Activated CD8-positive, alpha-beta memory T cell treated with anti-CD3 and anti-CD28 coated beads for 36 hours (primary cell): ENCODE data around the gene COMT. TPM values are rescaled to one million over a fixed set of nuclear protein-coding genes. Genes with fewer than 3 reads are reported as not detected.

Source experiments
- CTCF ChIA-PET: fragments of 350-600 bp; sonication (Branson Sonifier 250); formaldehyde crosslinking; loops from one replicate; lab custom pipeline; 2021; ENCODE audit warnings: antibody characterized with exemption; lab: Charles Lee
- POLR2A ChIA-PET: fragments of 350-600 bp; sonication (Branson Sonifier 250); formaldehyde crosslinking; loops from one replicate; lab custom pipeline; 2021; ENCODE audit warnings: antibody characterized with exemption; lab: Charles Lee
- total RNA-seq, 2 experiments: library from RNA; stranded (reverse); gene quantifications; one replicate each; pipeline ENCODE4 v1.2.3, GENCODE V29; 2021

COMT gene
- total RNA-seq, 2 experiments from 2014 or later = 92.1 to 96.2 TPM

DNA sequence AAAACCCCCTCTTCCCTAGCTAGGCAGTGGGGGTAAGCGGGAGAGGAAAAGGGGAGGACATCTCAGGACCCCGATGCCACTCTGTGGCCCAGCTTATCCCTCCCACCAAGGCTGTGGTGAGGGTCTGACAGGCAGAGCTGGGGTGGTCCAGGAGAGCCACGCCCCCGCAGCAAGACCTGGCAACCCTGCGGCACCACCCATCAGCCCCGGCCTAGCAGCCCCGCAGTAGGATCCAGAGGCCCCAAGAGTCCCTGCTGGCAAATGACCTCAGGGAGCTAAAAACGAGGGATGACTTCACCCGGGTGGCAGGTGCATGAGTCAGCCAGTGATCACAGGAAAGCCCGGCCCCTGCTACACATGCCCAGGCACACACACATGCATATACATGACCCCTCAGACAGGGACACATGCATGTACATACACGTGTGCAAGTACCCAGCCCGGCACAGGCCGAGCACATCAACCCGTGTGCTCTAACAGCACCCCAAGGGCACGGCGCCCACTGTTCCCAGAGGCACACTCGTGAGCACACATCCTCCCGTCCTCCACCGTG is 42.7 kb downstream of the COMT start:
- ChIA-PET CTCF (interaction anchor here (1.0 to 1.4 kb wide), 2 partner anchors 10 to 14 kb away, joined by 3 to 8 read pairs; no protein-coding TSS in a partner anchor), POLR2A (no interaction called here)

DNA sequence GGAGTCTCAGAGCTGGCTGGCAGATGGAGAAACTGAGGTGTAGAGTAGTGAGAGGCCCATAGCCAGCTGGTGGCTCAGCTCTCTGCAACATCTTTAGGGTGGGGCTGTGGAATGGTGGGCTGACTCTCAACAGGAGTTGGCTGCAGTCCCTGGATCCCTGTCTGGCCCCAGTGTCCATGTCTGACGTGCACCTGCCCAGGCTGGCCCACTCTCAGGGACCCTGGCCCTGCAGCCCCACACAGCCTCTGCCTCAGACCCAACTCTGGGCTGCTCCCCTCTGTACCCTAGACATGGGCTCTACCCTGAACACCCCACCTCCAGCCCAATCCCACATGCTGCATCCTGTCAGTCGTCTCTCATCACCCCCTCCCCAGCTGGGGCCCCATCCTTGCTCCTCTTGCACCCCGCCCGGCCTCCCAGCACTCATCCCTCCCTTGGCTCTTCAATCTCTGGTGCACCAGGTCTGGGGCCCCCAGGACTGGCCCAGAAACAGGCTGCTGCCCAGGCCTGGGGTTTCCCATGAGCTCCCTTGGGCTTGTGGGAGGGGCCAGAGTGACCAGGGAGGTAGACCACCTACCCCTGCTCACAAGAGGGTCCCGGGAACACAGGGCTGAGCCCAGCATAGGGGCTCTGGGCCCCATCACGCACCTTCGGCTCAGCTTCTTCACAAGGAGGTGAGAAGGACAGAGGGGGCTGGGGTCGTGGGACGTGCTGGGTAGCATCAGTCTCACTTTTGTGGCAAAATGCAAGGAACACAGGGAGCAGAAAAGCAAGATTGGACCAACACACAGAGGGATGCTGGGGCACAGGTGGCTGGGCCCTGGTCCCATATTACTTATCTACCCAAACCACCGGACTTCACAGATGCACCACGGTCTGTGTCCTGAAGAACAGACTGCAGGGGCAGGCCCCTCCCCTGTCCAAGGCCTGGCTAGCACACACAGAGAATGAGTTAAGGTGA is 43.6 kb downstream of the COMT start:
- CTCF ChIA-PET = interaction anchor here (0.6 to 1.4 kb wide), 3 partner anchors 11 to 65 kb away, joined by 3 to 8 read pairs (median 6); no protein-coding TSS in a partner anchor
- POLR2A ChIA-PET = no interaction called here

DNA sequence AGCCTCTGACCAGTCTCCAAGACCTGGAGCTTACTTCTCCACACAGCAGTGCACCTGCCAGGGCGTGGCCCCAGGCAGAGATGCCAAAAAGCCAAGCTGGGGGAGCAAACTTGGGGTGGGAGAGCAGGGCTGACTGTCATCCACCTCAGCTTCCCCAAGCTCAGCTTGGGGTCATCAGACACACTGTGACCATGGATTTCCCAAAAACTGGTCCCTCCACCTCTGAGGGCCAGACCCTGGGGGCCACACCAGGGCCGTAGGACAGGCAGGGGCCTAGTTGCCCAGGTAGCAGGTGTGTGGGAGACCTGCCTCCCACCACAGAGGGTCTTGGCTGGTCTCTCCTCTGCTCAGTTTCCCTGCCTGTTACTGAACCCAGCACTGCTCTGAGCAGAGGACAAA is 44.4 kb downstream of the COMT start:
- ChIA-PET POLR2A (no interaction called here), CTCF (no interaction called here)

DNA sequence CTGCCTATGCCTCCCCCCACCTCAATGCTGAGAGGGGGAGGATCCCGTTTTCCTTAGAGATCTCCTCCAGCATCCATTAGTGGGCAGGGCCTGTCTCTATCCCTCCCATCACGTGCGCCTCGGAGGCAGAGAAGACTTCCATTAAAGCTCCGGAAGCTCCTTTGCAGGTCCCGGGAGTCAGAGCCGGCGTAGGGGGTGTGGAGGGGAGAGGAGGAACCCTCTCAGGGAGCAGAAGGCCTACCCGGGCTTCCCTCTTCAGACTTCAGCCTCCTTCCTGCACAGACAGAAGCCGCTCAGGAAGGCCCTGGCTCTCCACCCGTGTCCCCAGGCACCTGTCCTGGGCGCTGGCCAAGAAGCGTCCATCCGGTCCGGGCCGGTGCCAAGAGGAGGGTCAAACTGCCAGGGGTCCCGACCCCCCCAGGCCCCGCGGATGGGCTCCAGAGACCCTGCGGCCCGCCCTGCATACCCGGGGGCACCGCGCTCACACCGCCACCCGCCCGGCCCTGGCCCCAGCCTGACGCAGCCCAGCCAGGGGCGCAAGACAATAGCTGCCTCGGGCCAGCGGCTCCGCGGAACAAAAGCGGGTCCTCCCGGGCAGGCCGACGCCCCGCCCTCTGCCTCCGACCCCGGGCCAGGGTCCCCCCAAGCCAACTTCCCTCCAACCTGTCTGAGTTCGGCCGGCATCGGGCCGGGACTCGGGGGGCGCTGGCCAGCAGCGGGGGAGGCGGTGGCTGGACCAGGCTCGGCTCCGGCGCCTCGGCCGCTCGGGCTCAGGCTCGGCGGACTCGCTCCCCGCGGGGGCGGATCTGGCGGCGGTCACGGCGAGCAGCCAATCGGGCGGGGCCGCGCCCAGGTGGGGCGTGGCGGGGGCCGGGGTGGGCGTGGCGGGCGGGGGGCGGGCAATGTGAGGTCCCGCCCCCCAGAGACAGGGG is 45.1 kb downstream of the COMT start:
- ChIA-PET POLR2A (no interaction called here), CTCF (no interaction called here)

DNA sequence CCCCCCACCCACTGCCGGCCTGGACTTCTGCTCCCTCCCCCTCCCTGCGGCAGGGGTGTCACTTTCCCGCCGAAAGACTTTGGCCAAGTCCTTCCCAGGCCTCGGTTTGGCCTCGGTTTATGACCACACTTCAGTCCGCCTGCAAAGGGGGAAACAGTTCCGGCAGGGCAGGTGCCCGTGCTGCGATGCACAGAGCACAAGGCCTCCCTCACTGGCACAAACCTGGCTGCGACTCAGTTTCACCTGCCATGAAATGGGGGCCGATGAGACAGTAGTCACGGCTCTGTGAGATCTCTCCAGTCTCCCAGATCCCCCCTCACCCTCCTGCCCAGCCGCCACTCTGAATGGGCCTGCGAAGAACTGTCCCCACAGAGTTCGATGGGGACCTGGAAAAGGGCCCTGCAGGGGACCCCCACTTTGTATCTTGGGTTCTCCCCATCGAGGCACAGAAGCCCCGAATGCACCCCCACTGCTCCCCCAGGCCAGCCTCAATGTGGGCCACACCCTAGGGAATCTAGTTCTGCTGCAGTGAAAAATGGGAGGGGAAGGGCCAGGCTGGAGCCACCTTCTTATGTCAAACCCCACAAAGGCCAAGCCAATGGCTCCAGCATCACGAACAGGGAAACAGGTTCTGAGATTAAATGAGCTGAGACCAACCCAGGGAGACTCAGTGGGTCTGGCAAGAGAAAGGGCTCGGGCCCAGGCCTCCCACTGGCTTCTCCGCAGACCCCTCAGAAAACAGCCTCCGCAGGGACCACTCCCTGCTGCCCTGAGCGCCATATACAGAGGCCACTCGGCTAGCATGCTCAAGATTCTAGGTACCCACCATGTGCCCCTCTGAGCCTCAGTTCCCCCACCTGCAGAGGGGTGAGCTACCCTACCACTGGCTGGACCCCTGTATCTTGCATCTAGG is 46.1 kb downstream of the COMT start:
- ChIA-PET POLR2A (no interaction called here), CTCF (no interaction called here)

DNA sequence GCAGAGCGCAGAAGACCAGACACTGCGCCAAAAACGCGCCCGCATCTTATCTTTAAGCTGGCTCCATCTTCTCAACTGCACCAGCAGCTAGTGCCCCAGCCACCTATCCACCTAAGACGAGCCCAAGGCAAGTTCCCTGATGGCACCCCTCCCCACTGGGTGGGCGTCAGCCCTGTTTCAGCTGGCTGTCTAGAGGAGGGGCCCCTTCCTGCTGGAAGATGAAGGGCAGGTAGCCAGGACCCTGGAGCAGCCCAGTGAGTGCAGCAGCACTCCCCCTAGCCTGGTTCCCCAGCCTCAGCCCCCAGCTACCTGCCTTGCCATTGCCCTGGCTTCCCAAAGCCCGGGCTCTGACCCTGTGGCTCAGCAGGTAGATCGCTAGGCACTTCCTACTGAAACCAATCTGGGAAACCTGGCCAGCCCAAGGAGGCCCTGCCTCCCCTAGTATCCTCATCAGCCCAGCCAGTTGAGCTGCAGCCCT is 46.8 kb downstream of the COMT start:
- ChIA-PET CTCF (no interaction called here), POLR2A (no interaction called here)

DNA sequence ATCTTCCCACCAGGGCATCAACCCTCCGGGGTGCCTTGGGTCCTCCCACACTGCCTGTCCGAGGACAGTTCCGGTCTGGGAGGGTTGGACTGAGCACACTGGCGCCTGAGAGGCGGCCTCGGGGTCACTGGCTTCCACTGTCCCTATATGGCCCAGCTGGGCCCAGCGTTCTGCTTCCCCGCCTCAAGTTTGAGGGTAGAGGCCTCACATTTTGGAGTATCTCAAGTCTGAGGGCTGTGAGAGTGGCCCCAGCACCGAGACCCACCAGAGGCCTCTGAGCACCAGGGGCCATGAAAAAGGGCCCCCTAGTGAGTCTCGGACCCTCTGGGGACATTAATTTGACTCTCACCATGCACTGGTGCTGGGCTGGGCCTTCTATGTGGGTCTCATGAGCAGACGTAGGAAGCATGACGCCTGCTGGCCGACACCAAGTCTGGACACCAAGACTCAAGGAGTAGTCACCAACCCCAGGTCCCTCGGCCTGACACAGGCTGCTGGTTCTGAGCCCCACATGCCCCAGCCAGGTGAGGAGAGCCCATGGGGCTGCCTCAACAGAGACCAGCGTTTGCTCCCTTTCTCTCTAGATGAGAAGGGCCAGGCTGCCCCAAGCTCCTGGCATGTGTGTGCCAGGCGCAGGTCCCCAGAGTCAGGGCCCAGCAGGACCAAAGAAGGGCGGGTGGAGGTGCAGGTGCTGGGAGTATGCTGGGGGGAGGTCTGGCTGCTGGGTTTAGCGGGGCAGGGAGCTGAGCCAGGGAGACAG is 47.6 kb downstream of the COMT start:
- ChIA-PET CTCF (no interaction called here), POLR2A (no interaction called here)

DNA sequence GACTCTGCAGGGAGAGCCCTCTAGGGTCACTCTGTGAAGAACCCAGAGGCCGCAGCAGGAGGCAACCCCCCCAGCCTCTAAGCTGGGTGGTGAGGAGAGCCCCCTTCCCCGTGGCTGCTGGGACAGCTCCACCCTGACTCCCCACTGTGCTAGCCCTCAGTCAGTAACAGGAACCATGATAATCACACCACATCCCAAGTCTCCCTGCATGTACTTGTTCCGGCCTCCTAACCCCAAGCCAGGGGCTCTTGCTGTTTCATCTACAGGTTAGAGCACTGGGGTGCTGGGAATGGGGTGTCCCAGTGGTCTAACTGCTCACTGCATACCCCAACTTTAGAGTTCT is 48.1 kb downstream of the COMT start:
- ChIA-PET POLR2A (no interaction called here), CTCF (no interaction called here)

DNA sequence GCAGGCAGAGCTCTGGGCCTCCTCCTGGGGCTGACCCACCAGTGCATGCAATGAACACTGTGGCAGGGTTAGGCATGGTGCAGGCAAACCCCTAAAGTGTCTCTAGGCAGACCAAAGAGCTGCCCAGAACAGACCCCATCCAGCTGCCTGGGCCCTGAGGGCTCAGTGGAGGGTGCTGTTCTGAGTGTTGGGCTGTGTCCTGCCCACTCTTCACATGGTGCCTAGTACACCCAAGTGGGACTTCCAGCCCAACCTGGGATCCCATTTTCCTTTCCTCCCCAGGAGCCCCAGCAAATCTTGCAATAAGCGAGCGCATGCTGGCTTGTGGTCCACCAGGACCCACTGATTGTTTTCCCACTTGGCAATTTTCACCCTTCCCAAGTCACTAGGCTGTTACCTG is 48.6 kb downstream of the COMT start:
- ChIA-PET CTCF (no interaction called here), POLR2A (no interaction called here)

DNA sequence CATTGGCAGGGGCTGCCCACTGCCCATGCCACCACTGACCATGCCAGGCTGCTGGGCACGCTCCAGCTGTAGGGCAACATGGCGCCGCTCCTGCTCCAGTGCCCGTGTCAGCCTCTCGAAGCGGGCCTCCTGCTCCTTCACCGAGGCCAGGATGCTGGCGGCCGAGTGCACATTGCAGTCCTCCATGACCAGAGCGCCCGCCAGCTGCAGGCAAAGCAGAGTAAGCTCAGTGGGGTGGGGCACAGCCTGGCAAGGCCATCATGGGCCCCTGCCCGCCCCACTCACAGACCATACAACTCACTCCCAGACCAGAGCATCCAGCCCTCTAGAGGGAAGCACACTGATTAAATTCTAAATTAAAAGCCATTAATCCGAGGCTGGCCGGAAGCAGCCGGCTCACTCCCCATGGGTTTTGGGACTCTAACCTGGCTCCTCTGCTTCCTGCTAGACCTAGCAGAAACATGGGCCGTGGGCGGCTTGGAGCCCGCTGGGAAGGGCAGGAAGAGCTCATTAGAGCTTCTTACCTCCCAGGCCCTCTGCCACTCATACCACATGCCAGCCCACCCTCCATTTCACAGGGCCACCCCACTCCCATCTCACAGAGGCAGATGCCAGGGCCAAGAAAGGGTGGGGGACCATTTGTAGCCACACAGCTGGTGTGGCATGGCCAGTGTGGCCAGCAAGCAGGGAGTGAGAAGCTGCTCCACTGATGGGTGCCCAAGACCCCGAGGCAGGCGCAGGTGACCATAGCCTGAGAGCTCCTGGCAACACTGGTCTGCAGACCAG is 49.2 kb downstream of the COMT start:
- ChIA-PET CTCF (no interaction called here), POLR2A (no interaction called here)

DNA sequence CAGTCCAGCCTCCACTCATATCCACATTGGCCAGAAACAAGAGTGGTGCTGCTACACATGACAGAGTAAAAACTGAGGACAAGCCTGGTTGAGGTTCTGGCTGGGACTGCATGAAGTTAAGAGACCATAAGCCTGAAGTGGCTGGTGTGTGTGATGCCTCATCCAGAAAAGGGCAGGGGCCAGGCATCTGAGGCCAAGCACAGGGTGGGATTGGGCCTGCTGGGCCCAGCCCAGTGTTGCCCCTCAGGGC is 49.7 kb downstream of the COMT start:
- ChIA-PET CTCF (no interaction called here), POLR2A (no interaction called here)

DNA sequence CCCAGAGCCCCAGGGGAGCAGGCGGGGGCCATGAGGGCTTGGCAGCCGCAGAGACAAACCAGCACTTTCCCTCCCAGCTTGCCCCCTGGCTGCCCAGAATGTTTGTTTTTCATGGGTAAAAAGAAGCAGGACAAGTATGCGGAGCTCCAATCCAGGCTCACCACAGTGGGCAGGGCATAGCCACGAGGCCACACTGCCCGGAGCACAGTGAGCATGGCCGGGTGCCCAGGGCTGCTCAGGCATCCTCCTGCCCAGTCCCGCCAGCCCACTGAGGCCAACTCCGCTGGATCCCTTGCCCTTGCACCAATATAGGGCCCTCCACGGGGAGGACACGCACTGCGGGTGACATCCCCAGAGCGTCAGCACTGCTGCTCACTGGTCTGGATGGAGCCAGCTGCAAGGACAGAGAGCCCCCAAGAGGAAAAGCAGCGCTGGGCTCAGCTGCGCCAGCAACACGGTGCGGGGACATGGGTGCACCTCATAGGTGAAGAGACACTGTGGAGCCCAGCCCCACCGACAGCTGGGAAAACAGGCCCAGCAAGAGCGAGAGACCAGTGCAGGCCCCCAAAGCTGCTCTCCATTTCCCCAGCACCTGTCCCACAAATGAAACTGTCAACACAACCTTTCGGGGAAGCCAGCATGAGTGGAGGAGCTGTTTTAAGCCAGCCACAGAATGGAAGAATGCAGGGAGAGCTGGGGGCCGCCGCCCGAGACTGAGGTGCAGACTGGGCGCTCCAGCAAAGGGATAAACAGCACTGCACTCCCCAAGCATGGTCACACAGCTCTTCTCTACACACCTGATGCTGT is 50.3 kb downstream of the COMT start:
- ChIA-PET CTCF (no interaction called here), POLR2A (no interaction called here)

DNA sequence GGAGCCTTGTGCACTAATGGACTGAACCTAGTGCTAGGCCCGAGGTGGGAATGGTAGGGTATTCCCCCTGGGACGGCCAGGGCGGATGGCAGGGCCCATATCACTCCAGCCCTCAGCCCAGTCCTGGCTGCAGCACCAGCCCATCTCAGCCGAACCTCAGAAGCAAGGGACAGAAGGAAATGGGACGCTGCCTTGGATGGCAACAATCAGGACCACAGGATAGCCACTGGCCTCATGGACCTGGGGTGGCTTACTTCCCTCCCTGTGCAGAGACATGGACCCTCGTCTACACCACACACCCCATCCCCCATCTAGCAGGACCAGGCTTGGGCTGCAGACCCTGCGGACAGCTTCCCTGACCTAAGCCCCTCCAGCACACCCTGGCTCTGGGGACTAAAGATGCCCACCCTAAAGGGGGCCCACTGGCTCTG is 50.9 kb downstream of the COMT start:
- CTCF ChIA-PET = no interaction called here
- POLR2A ChIA-PET = no interaction called here

DNA sequence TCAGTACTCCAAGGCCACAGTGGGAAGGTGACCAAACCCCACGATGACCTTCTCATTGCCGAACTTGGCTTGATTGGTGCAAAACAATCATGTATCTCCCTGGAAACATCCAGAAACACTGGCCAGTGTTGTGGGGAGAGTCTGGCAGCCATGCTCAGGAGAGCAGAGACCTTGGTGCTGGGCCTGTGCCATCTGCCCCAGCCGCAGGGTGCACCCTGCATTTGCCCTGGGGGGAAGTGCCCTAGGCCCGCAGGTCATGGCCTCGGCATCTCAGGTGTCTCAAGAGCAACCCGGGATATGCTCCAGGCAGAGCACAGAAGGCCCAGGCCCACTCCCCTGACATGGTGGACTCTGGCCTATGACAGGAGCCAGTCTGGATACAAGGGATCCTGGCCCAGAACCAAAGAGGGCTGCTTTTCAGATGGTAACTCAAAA is 51.4 kb downstream of the COMT start:
- POLR2A ChIA-PET = no interaction called here
- CTCF ChIA-PET = no interaction called here

DNA sequence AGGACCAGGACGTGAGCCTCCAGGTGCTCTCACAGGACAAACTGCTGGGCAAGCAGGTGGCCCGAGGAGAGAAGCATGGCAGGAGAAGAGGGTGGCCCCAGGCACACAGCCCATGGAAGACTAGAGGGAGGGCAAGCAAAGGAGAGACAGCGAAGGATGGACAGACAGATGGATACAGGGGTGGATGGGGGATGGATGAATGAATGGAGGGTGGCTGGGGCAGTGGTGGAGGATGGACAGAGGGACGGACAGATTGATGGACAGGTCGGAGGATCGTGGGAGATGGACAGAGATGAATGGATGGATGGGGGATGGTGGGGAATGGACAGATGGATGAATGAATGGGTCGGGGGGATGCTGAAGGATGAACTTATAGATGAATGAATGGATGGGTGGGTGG is 52.4 kb downstream of the COMT start:
- ChIA-PET POLR2A (no interaction called here), CTCF (no interaction called here)

DNA sequence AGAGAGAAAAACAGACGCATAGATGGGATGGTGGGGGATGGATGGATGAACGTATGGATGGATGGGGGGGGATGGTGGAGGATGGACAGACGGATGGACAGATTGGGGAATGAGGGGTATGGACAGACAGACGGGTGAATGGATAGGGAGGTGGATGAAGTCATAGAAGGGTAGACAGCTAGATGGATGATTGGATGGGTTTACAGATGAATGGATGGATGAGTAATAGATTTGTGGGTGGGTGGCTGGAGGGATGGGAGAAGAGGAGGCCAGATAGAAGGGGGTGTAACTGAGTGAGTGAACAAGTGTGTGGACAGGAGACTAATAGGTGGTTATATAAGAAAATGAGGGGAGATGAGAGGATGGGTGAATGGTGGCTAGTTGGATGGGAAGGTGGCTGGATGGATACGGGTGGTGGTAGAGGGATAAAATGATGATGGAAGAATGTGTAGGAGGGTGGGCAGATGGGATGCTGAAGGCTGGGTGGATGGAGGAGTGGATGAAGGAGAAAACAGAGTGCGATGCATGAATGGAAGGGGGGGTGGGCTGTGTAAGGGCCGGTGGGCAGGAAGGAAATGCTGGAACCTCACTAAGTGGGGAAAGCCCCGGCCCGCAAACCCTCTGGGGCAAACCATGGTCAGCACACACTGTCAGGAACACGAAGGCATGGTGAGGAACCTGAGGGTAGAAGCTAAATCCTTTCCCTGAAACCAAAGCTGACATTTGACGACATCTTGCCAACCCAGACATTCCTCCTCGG is 53.5 kb downstream of the COMT start:
- CTCF ChIA-PET = interaction anchor here (0.5 kb wide), 1 partner anchor 832 kb away, joined by 3 read pairs; no protein-coding TSS in a partner anchor
- POLR2A ChIA-PET = no interaction called here
